Stromal cell of bone marrow (primary cell): ENCODE measurements around the gene SLC37A1.

Experiments
- DNase-seq: peaks from one replicate; pipeline ENCODE4 v3.0.0-alpha.2; 2012; ENCODE audit warnings: low read depth

The SLC37A1 gene

GRCh38 chr21:42479582-42479981 is 34.1 kb upstream of the SLC37A1 start:
- DNase-seq = no peak

GRCh38 chr21:42480736-42481135 is 32.9 kb upstream of the SLC37A1 start:
- DNase-seq = no peak

GRCh38 chr21:42481169-42481568 is 32.5 kb upstream of the SLC37A1 start:
- DNase-seq = no peak

GRCh38 chr21:42484966-42485365 is 28.7 kb upstream of the SLC37A1 start:
- no peak for DNase-seq

GRCh38 chr21:42486072-42486471 is 27.6 kb upstream of the SLC37A1 start:
- DNase-seq = no peak

GRCh38 chr21:42486531-42486930 is 27.1 kb upstream of the SLC37A1 start:
- no peak for DNase-seq

GRCh38 chr21:42489006-42489563 is 24.6 kb upstream of the SLC37A1 start:
- DNase-seq = no peak

- DNase-seq = no peak
These were observed 23.7 kb upstream of the SLC37A1 start for GRCh38 chr21:42489991-42490390.

GRCh38 chr21:42490720-42491119 is 22.9 kb upstream of the SLC37A1 start:
- DNase-seq = no peak

- DNase-seq = no peak
These were observed 22.3 kb upstream of the SLC37A1 start for GRCh38 chr21:42491328-42491727.

GRCh38 chr21:42492201-42492600 is 21.5 kb upstream of the SLC37A1 start:
- DNase-seq = no peak

- no peak for DNase-seq
These were observed 20.3 kb upstream of the SLC37A1 start for GRCh38 chr21:42493109-42494060.

- no peak for DNase-seq
These were observed 18.6 kb upstream of the SLC37A1 start for GRCh38 chr21:42495027-42495426.

GRCh38 chr21:42495765-42496119 is 17.9 kb upstream of the SLC37A1 start:
- DNase-seq = no peak

GRCh38 chr21:42496120-42496838 is 17.4 kb upstream of the SLC37A1 start, which contains the start of gene RSPH1:
Gene RSPH1 (minus strand): TSS chr21:42496224. CDS start chr21:42496186, 38 bp downstream.
- peak; percentile 98 for DNase-seq

- DNase-seq = no peak
These were observed 16.8 kb upstream of the SLC37A1 start for GRCh38 chr21:42496839-42497202.

GRCh38 chr21:42498012-42498411 is 15.6 kb upstream of the SLC37A1 start:
- no peak for DNase-seq

- DNase-seq = no peak
These were observed 14.1 kb upstream of the SLC37A1 start for GRCh38 chr21:42499444-42500112.

GRCh38 chr21:42500225-42500624 is 13.4 kb upstream of the SLC37A1 start:
- no peak for DNase-seq

- no peak for DNase-seq
These were observed 12.9 kb upstream of the SLC37A1 start for GRCh38 chr21:42500736-42501135.

- no peak for DNase-seq
These were observed 9.9 kb upstream of the SLC37A1 start for GRCh38 chr21:42503711-42504110.

- no peak for DNase-seq
These were observed 8.4 kb upstream of the SLC37A1 start for GRCh38 chr21:42505090-42505726.
